Sigmoid colon (tissue), 7 donors: ENCODE measurements around the gene MMP11. TPM values are rescaled to one million over a fixed set of nuclear protein-coding genes. Genes with fewer than 3 reads are reported as not detected.

ENCODE experiments used
- DNase-seq: peaks from one replicate; pipeline ENCODE4 v3.0.0-alpha.2; 2019
- H3K27ac ChIP-seq, 4 donors: fragments of 200-600 bp; sonication (generic); one replicate each; pipeline ENCODE4 v1.5.1; 2016 to 2019; ENCODE audit warnings: mild to moderate bottlenecking in 1 of 4
- H3K27me3 ChIP-seq, 3 donors: fragments of 200-600 bp; sonication (generic); one replicate each; pipeline ENCODE4 v1.5.1; 2019; ENCODE audit warnings: mild to moderate bottlenecking in 1 of 3
- H3K36me3 ChIP-seq, 4 donors: fragments of 200-600 bp; sonication (generic); one replicate each; pipeline ENCODE4 v1.5.1; 2016 to 2019
- H3K4me1 ChIP-seq, 4 donors: fragments of 200-600 bp; sonication (generic); one replicate each; pipeline ENCODE4 v1.5.1; 2017 to 2019
- H3K4me3 ChIP-seq, 4 donors: fragments of 200-600 bp; sonication (generic); one replicate each; pipeline ENCODE4 v1.5.1; 2017 to 2019; ENCODE audit warnings: mild to moderate bottlenecking in 2 of 4, moderate library complexity in 1 of 4
- H3K9me3 ChIP-seq, 4 donors: fragments of 200-600 bp in 3 of 4; sonication (generic) in 3 of 4; one replicate each; pipeline versions ENCODE4 v1.5.1 to v1.6.1; 2013 to 2019
- EP300 ChIP-seq, 4 donors: sonication (generic); formaldehyde crosslinking; IDR thresholded peaks; one replicate each; pipeline ENCODE4 v1.6.1; 2017; ENCODE audit warnings: antibody characterized with exemption in 4 of 4
- POLR2A ChIP-seq, 2 donors: fragments of 450-650 bp; IDR thresholded peaks; one replicate each; pipeline ENCODE4 v1.6.1; 2016; ENCODE audit warnings: antibody characterized with exemption in 2 of 2, mild to moderate bottlenecking in 2 of 2, moderate library complexity in 2 of 2
- POLR2AphosphoS5 ChIP-seq, 4 donors: sonication (generic); formaldehyde crosslinking; IDR thresholded peaks; one replicate each; pipeline ENCODE4 v1.6.1; 2017; ENCODE audit warnings: antibody characterized with exemption in 4 of 4
- WGBS, 2 donors: extraction: QIAGEN DNeasy Blood & Tissue Kit; methylation state at CpG; one replicate each; pipeline ENCODE4 v1.1.7; 2013; 5-methylcytosine and 5-hydroxymethylcytosine counted together
- intact Hi-C: fragments of 100-400 bp; cut with DNase I; formaldehyde crosslinking; loops from one replicate; pipeline ENCODE4 v1.15.1; 2023
- polyA plus RNA-seq, 3 donors: library from polyadenylated mRNA; stranded (reverse); fragments of 200-250 nt; gene quantifications; one replicate each; pipeline ENCODE4 v1.2.3, GENCODE V29; 2013
- total RNA-seq, 4 donors: library from RNA; depleted of rRNA; stranded (reverse); fragments of >200 nt; gene quantifications; one replicate each; pipeline ENCODE4 v1.1.0, GENCODE V29; 2016
- TF ChIP-seq, protein P1 (sequence below), 4 experiments: fragments of 450-650 bp in 3 of 4; fragments of 200-600 bp in 1 of 4; IDR thresholded peaks; one replicate each; pipeline ENCODE4 v1.5.1; 2016 to 2019; ENCODE audit warnings: antibody characterized with exemption in 4 of 4, mild to moderate bottlenecking in 3 of 4, moderate library complexity in 2 of 4
- donor health status: healthy with polysubstance abuse.
- donor health status: Bipolar disorder and iron deficiency.
- donor health status: healthy.

MMP11 gene
- total and polyA plus RNA-seq, 7 donors = 0.60 to 9.9 (median 6.1) TPM; not detected in 1

DNA sequence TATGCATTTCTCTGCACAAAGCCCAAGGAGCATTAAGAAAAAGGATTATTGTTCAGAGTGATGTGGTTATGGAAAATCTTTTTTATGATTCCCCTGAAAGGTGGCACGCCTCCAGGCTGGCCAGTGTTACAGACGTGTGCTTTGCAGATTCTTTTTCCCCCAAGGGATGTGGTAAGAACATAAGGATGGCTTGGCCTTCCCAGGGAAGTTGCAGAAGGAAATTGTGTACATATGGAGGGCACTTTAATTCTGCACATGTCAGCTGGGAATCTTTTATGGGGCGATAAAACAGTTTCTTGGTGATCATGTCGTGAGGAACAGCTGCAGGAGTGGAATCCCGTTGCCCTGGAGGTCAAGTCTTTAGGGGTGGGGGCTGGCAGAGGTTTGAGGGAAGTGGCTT, 23.8 kb downstream of the MMP11 start:
- DNase-seq = no peak
- WGBS, 2 donors = 51 to 60% methylated on average over 5 of the region's 5 CpGs
- H3K27ac ChIP-seq = no peak overlapping the region
- H3K9me3 ChIP-seq = no peaks in the 10 kb centered on the region
- TF ChIP-seq POLR2AphosphoS5 (IDR thresholded peaks at IDR 0.05) (no peak), EP300 (IDR thresholded peaks at IDR 0.05) (no peak), POLR2A (IDR thresholded peaks at IDR 0.05) (no peak)
- TF ChIP-seq, protein P1, sequence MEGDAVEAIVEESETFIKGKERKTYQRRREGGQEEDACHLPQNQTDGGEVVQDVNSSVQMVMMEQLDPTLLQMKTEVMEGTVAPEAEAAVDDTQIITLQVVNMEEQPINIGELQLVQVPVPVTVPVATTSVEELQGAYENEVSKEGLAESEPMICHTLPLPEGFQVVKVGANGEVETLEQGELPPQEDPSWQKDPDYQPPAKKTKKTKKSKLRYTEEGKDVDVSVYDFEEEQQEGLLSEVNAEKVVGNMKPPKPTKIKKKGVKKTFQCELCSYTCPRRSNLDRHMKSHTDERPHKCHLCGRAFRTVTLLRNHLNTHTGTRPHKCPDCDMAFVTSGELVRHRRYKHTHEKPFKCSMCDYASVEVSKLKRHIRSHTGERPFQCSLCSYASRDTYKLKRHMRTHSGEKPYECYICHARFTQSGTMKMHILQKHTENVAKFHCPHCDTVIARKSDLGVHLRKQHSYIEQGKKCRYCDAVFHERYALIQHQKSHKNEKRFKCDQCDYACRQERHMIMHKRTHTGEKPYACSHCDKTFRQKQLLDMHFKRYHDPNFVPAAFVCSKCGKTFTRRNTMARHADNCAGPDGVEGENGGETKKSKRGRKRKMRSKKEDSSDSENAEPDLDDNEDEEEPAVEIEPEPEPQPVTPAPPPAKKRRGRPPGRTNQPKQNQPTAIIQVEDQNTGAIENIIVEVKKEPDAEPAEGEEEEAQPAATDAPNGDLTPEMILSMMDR (IDR thresholded peaks at IDR 0.05) = no peak
- intact Hi-C loops = no loop called here
- H3K4me3 ChIP-seq = no peak overlapping the region
- H3K4me1 ChIP-seq = peaks cover 0 to 8% (median 6%) of the 10 kb centered on the region in 4 donors
- peaks cover 18 to 86% (median 49%) of the 10 kb centered on the region in 4 donors for H3K36me3 ChIP-seq
- no peaks in the 10 kb centered on the region for H3K27me3 ChIP-seq

GRCh38 chr22:23800297-23801237, 27.9 kb downstream of the MMP11 start:
- Histone ChIP-seq H3K36me3 (peaks cover 40 to 90% (median 52%) of the 10 kb centered on the region in 4 donors), H3K4me3 (no peak overlapping the region), H3K4me1 (no peaks in the 10 kb centered on the region), H3K9me3 (no peaks in the 10 kb centered on the region), H3K27ac (no peak overlapping the region), H3K27me3 (no peaks in the 10 kb centered on the region)
- intact Hi-C loops = no loop called here
- no peak for DNase-seq
- TF ChIP-seq, protein P1 (IDR thresholded peaks at IDR 0.05) = no peak
- TF ChIP-seq EP300 (IDR thresholded peaks at IDR 0.05) = no peak
- no peak for TF ChIP-seq POLR2AphosphoS5 (IDR thresholded peaks at IDR 0.05)
- no peak for TF ChIP-seq POLR2A (IDR thresholded peaks at IDR 0.05)
- 79 to 95% methylated on average over 18 of the region's 18 CpGs for WGBS, 2 donors

DNA sequence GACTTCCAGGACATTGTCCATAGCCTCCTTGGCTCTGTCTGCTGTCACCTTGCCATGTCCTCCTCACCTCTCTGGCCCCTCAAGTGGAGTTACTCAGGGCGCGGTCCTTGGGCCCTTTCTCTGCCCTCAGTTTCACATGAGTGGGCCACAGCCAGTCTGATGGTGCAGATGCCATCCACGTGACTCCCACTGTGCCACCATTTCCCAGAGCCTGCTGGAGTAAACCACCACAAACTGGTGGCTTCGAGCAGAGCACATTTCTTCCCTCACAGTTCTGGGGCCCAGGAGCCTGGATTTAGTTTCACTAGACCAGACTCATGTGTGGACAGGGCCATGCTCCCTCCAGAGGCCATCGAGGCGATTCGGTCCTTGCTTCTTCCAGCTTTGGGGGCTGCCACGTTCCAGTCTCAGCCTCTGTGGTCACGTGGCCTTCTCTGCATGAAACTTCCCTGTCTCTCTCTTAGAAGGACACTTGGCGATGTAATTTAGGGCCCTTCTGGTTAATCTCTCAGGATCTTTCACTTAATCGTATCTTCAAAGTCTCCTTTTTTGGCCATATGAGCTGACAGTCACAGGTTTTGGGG, 28.7 kb downstream of the MMP11 start:
- Histone ChIP-seq H3K4me1 (no peaks in the 10 kb centered on the region), H3K9me3 (no peaks in the 10 kb centered on the region), H3K4me3 (no peak overlapping the region), H3K36me3 (peaks cover 39 to 91% (median 57%) of the 10 kb centered on the region in 4 donors), H3K27me3 (no peaks in the 10 kb centered on the region), H3K27ac (no peak overlapping the region)
- TF ChIP-seq POLR2A (IDR thresholded peaks at IDR 0.05) (no peak), EP300 (IDR thresholded peaks at IDR 0.05) (no peak), POLR2AphosphoS5 (IDR thresholded peaks at IDR 0.05) (no peak)
- TF ChIP-seq, protein P1 (IDR thresholded peaks at IDR 0.05) = no peak
- WGBS, 2 donors = 86 to 93% methylated on average over 11 of the region's 11 CpGs
- intact Hi-C loops = no loop called here
- DNase-seq = no peak

DNA sequence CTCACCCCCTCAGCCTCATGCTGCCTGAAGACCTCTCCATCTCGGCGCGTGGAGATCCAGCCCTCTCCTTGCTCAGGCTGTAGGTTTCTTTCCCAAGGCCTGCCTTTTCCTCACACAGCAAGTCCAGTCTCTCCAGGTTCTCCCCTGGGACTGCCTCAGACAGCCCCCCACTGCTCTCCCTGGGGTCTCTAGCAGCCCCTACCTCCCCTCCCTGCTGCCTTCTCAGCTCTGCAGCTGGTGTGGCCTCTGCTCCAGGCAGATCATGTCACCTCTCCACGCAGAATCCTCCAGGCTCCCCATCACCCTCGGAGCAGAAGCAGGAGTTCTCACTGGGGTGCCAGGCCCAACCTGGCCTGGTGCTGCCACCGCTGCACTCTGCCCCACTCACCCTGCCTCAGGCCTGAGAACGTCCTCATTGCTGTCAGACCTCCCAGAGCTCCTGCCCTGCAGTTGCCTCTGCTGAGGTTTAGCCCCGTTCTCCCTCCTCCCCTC, 29.3 kb downstream of the MMP11 start:
- Histone ChIP-seq H3K27ac (no peak overlapping the region), H3K9me3 (no peaks in the 10 kb centered on the region), H3K36me3 (peaks cover 35 to 91% (median 58%) of the 10 kb centered on the region in 4 donors), H3K27me3 (no peaks in the 10 kb centered on the region), H3K4me3 (no peak overlapping the region), H3K4me1 (no peaks in the 10 kb centered on the region)
- TF ChIP-seq POLR2A (IDR thresholded peaks at IDR 0.05) = no peak
- TF ChIP-seq POLR2AphosphoS5 (IDR thresholded peaks at IDR 0.05) = no peak
- TF ChIP-seq, protein P1 (IDR thresholded peaks at IDR 0.05) = no peak
- no peak for TF ChIP-seq EP300 (IDR thresholded peaks at IDR 0.05)
- intact Hi-C loops = no loop called here
- 94% methylated on average over 8 of the region's 8 CpGs for WGBS, 2 donors
- no peak for DNase-seq
